ENCODE measurements around the gene LSM7. TPM values are rescaled to one million over a fixed set of nuclear protein-coding genes. Genes with fewer than 3 reads are reported as not detected.

The LSM7 gene
- total RNA-seq, 4 donors from 2014 or later = 57.2 to 140 (median 94.9) TPM

DNA sequence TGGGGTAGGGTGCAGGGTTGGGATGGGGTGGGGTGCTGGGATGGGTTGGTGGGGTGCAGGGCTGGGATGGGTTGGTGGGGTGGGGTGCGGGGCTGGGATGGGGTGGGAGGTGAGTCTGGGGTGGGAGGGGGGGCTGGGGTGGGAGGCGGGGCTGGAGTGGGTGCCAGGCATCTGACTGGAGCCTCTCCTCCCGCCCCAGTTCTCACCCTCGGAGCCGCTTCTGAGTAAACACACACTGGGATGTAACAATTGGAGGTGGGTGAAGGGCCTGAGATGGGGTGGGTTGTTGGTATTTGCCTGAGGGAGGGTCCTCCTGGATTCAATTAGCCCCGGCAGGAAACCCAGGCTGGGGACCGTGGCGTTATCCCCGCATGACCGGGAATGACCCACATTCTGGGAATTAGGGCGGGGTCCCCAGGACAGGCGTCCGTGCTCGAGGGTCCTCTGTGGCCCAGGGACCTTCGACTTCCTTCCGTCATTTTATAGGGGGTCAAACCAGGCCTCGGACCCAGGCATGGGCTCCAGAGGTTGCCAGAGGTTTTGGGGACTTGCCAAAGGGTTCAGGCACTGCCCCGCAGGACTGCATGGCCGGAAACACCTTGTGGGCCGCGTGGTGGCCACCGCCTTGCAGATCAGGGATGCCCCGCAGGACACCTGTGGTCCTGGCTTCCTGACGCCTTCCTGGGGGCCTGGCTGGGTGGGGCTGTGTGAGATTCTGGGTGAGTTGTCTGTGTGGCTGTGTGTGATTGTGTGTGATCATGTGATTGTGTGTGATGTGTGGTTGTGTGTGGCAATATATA is 33.1 kb upstream of the LSM7 start:
- 25% methylated on average over 19 to 23 of the region's 24 CpGs for WGBS, 2 donors
- intact Hi-C loops (cut with DNase I; ENCODE audit: low total_unique reads) = no loop called here
- H3K4me3 ChIP-seq (ENCODE audit: low read depth, poor library complexity, severe bottlenecking) = no peak overlapping the region
- TF ChIP-seq CTCF (IDR thresholded peaks at IDR 0.05) (no peak), POLR2A (IDR thresholded peaks at IDR 0.05) (no peak)
- no peak for DNase-seq (ENCODE audit: low spot score in 2 of 2)

GRCh38 chr19:2360833-2361232 is 32.4 kb upstream of the LSM7 start:
- H3K4me3 ChIP-seq (ENCODE audit: low read depth, poor library complexity, severe bottlenecking) = no peak overlapping the region
- 48 to 67% methylated on average over 10 of the region's 11 CpGs for WGBS, 2 donors
- DNase-seq (ENCODE audit: low spot score in 2 of 2) = no peak
- TF ChIP-seq POLR2A (IDR thresholded peaks at IDR 0.05) = no peak
- no peak for TF ChIP-seq CTCF (IDR thresholded peaks at IDR 0.05)
- intact Hi-C loops (cut with DNase I; ENCODE audit: low total_unique reads) = no loop called here

GRCh38 chr19:2359992-2360685 is 31.8 kb upstream of the LSM7 start, which contains the start of gene TMPRSS9:
Gene TMPRSS9 (plus strand): TSS chr19:2360265. CDS start chr19:2389786, 29,521 bp downstream.
- 24 to 31% methylated on average over 23 to 34 of the region's 44 CpGs for WGBS, 2 donors
- TF ChIP-seq CTCF (IDR thresholded peaks at IDR 0.05) = no peak
- TF ChIP-seq POLR2A (IDR thresholded peaks at IDR 0.05) = no peak
- intact Hi-C loops (cut with DNase I; ENCODE audit: low total_unique reads) = no loop called here
- no peak for DNase-seq (ENCODE audit: low spot score in 2 of 2)
- no peak within 1 kb of the TSS for H3K4me3 ChIP-seq (ENCODE audit: low read depth, poor library complexity, severe bottlenecking)

- WGBS, 2 donors = 58 to 65% methylated on average over 26 to 28 of the region's 28 CpGs
- intact Hi-C loops (cut with DNase I; ENCODE audit: low total_unique reads) = no loop called here
- TF ChIP-seq POLR2A (IDR thresholded peaks at IDR 0.05) (no peak), CTCF (IDR thresholded peaks at IDR 0.05) (no peak)
- no peak for DNase-seq (ENCODE audit: low spot score in 2 of 2)
- H3K4me3 ChIP-seq (ENCODE audit: low read depth, poor library complexity, severe bottlenecking) = no peak overlapping the region
Observed at GRCh38 chr19:2358548-2359173, 30.3 kb upstream of the LSM7 start.

GRCh38 chr19:2357279-2358206 is 29.2 kb upstream of the LSM7 start:
- 96 to 97% methylated on average over 3 of the region's 3 CpGs for WGBS, 2 donors
- TF ChIP-seq CTCF (IDR thresholded peaks at IDR 0.05) (no peak), POLR2A (IDR thresholded peaks at IDR 0.05) (no peak)
- H3K4me3 ChIP-seq (ENCODE audit: low read depth, poor library complexity, severe bottlenecking) = no peak overlapping the region
- DNase-seq (ENCODE audit: low spot score in 2 of 2) = no peak
- intact Hi-C loops (cut with DNase I; ENCODE audit: low total_unique reads) = no loop called here

Data from lower leg skin (tissue), 4 donors.